Activated T-cell treated with anti-CD3 and anti-CD28 coated beads for 1 hour (primary cell): Measurements from ENCODE around the gene PTPRR.

Source experiments
- DNase-seq: peaks from one replicate; pipeline ENCODE4 v3.0.0-alpha.2; 2020; ENCODE audit warnings: low read depth

Gene PTPRR

GRCh38 chr12:70920251-70920851 lies at the start of gene PTPRR:
Gene PTPRR, minus strand, starts transcription at chr12:70920738. Its CDS starts 348 bp downstream, at chr12:70920390.
- no peak for DNase-seq

DNA sequence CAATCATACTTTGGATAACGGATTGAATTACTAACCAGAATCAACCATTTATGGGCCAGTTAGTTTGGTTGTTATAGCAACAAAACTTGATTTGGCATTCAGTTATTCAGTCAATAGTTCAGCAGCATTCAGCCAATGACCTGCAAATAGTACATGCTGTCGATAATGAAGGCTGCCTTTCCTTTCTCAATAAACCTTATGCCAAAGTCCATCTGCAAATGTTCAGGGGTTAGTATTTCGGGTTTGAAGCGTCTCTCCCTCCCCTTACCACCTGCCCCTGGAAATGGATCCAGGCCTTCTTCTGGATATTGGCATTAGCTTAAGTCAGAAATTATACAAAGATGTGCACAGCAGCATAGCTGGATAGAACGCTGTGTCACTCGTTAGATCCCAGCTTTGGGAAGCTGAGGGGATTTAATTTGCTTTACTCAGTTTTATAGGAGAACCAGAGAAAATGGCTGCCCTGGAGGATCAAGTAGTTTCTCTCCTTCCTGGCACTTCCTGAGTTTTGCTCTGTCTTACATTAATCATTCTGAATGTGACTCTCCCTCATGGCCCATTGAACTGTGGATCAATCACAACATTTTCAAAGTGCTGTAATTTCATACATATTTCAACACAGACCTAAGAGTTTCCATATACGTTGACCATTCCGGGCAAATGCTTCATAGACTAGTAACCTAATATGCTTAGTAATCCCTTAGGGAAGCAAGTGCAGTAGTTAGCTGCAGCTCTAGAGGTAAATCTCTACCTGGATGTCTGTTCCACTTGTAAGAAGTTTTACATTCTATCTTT lies 46.7 kb upstream of the PTPRR start:
- DNase-seq = no peak

- DNase-seq = no peak
Observed at GRCh38 chr12:70966046-70966445, 45.5 kb upstream of the PTPRR start.

GRCh38 chr12:70964867-70965510 lies 44.5 kb upstream of the PTPRR start:
- DNase-seq = no peak

DNA sequence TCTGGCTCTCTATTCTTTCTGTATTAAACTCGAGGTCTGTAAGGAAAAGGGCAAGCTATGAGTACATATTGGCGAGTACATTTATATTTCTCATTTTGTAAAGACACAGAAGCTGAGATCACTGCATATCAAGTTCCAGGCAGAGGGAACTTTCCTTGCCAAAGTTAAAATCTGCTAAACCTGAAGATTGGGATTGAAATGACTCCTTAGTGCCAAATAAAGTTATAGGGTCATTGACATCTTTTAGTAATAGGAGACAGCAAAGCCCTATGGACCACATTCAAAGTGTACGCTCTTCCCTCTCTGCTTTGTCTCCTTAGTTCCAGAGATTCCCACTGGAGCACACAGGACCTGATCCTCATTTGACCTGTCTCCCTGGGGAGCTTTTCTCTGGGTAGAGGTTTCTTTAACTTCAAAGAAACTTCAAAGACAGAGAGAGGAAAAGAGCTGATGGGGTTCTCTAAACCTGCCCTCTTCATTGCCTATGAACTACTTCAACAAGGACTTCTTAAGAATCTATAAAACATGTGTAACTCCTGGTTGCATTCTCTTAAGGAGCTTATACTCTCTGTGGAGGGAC lies 42.6 kb upstream of the PTPRR start:
- DNase-seq = no peak

GRCh38 chr12:70962226-70962794 lies 41.8 kb upstream of the PTPRR start:
- no peak for DNase-seq

GRCh38 chr12:70960484-70960883 lies 39.9 kb upstream of the PTPRR start:
- DNase-seq = no peak

- DNase-seq = no peak
Observed at GRCh38 chr12:70955415-70955814, 34.9 kb upstream of the PTPRR start.

DNA sequence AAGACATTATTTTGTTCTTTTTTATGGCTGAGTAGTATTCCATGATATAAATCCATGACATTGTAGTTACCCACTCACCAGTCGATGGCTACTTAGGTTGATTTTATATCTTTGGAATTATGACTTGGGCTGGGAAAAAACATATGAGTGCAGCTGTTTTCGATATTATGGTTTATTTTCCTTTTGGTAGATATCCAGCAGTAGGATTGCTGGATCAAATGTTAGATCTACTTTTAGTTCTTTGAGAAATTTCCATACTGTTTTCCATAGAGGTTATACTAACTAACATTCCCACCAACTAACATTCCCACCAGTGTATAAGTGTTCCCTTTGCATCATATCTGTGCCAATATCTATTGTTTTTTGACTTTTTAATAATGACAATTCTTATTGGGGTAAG lies 29.9 kb upstream of the PTPRR start:
- no peak for DNase-seq

- DNase-seq = no peak
Observed at GRCh38 chr12:70948976-70949336, 28.4 kb upstream of the PTPRR start.

GRCh38 chr12:70948236-70948975 lies 27.9 kb upstream of the PTPRR start:
- DNase-seq = no peak

DNA sequence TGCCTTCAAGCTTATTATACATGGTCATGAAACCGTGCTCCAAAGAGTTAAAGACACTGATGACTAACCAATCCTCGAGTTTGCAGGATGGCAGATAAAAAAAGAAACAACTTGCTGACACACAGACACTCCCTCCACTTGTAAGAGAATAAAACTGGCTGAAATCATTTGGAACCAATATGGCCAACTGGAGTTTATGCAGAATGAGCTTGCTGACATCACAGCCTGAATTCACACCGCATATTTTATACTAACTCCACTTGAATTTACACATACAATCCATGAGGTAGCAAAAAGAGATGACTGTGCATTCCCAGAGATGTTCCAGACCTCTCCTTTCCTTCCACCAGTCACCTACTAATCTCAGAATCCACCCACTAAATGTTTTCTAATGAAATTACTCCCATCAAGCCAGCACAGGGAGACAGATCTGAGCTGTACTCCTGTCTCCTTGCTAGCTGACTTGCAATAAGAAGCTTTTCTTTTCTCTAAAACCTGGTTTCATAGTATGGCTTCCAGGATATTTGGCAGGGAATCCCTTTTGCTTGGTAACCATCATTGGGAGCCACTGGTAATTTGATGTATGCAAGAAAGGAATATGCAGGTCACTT lies 15.8 kb upstream of the PTPRR start:
- no peak for DNase-seq

- no peak for DNase-seq
Observed at GRCh38 chr12:70933133-70933532, 12.6 kb upstream of the PTPRR start.

GRCh38 chr12:70929029-70929428 lies 8.5 kb upstream of the PTPRR start:
- DNase-seq = no peak

- DNase-seq = no peak
Observed at GRCh38 chr12:70928071-70928470, 7.5 kb upstream of the PTPRR start.

DNA sequence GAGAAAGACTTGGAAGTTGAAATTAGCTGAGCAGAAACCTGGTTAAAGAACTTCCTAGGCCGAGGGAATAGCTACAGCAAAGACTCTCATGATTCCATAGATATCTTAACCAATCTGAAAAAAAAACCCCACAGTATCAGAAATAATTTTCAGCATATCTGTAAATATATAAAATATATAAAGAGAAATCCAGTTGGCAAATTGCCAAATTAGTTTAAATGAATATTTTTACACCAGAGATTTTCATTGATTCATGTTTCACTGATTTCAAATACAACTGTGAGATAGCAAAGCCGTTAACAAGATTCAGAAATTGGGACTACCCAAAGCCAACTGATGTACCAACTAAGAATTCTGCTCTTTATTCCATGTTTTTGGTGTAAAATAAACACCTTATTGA lies 6.8 kb upstream of the PTPRR start:
- DNase-seq = no peak

- DNase-seq = no peak
Observed at GRCh38 chr12:70925539-70925938, 5.0 kb upstream of the PTPRR start.

- no peak for DNase-seq
Observed at GRCh38 chr12:70920891-70921290, 353 bp upstream of the PTPRR start.

- DNase-seq = no peak
Observed at GRCh38 chr12:70919597-70920035, 922 bp downstream of the PTPRR start.

GRCh38 chr12:70919176-70919575 lies 1.4 kb downstream of the PTPRR start:
- no peak for DNase-seq

DNA sequence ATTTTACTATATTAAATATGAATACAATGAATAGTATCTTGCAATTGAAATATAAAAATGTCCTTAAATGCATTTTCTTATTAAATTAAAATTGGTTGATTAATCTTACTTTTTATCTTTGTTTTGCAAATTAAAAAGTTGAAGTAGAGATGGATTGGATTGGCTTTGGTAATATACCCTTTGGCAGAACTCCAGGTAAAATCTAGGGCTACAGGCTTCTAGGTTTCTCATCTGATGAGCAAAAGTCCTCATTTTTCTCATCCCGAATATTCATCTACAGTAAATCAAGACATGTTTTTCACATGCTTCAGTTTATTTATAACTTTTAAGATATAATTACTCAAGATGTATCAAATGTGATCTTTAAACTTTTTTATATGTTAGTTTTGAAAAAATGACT lies 2.2 kb downstream of the PTPRR start:
- no peak for DNase-seq
